ENCODE data around the gene IQCH.

- no peak for TF ChIP-seq POLR2A (IDR thresholded peaks at IDR 0.05)
- TF ChIP-seq, protein P1, sequence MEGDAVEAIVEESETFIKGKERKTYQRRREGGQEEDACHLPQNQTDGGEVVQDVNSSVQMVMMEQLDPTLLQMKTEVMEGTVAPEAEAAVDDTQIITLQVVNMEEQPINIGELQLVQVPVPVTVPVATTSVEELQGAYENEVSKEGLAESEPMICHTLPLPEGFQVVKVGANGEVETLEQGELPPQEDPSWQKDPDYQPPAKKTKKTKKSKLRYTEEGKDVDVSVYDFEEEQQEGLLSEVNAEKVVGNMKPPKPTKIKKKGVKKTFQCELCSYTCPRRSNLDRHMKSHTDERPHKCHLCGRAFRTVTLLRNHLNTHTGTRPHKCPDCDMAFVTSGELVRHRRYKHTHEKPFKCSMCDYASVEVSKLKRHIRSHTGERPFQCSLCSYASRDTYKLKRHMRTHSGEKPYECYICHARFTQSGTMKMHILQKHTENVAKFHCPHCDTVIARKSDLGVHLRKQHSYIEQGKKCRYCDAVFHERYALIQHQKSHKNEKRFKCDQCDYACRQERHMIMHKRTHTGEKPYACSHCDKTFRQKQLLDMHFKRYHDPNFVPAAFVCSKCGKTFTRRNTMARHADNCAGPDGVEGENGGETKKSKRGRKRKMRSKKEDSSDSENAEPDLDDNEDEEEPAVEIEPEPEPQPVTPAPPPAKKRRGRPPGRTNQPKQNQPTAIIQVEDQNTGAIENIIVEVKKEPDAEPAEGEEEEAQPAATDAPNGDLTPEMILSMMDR (IDR thresholded peaks at IDR 0.05), result no peak
These were observed 3.3 kb upstream of the IQCH start for GRCh38 chr15:67251318-67251717.
